Measurements from ENCODE around the gene HMGCLL1. TPM values are rescaled to one million over a fixed set of nuclear protein-coding genes. Genes with fewer than 3 reads are reported as not detected.

The HMGCLL1 gene
- total RNA-seq, 4 donors from 2014 or later = 0.83 to 4.3 (median 1.6) TPM

- intact Hi-C loops (cut with DNase I) = no loop called here
- DNase-seq (ENCODE audit: extremely low spot score) = no peak
- no peak for TF ChIP-seq POLR2A (IDR thresholded peaks at IDR 0.05; ENCODE audit: low read depth)
- TF ChIP-seq POLR2AphosphoS5 (IDR thresholded peaks at IDR 0.05) = no peak
- no peak for TF ChIP-seq CTCF (IDR thresholded peaks at IDR 0.05)
- no peak for TF ChIP-seq EP300 (IDR thresholded peaks at IDR 0.05)
- Histone ChIP-seq H3K9me3 (no peaks in the 10 kb centered on the region), H3K27ac (replicated peaks in 1 of 4) (no peak overlapping the region), H3K4me1 (no peaks in the 10 kb centered on the region), H3K4me3 (no peak overlapping the region), H3K27me3 (no peaks in the 10 kb centered on the region), H3K36me3 (no peaks in the 10 kb centered on the region)
- 86% methylated on average over 1 of the region's 1 CpG for WGBS
Observed at GRCh38 chr6:55516736-55517135, 62.3 kb downstream of the HMGCLL1 start.

- WGBS = 86% methylated on average over 1 of the region's 1 CpG
- TF ChIP-seq CTCF (IDR thresholded peaks at IDR 0.05) = no peak
- TF ChIP-seq POLR2AphosphoS5 (IDR thresholded peaks at IDR 0.05) = no peak
- TF ChIP-seq POLR2A (IDR thresholded peaks at IDR 0.05; ENCODE audit: low read depth) = no peak
- no peak for TF ChIP-seq EP300 (IDR thresholded peaks at IDR 0.05)
Observed at GRCh38 chr6:55512904-55513303, 66.1 kb downstream of the HMGCLL1 start.

GRCh38 chr6:55511122-55511800 lies 67.7 kb downstream of the HMGCLL1 start:
- Histone ChIP-seq H3K27ac (replicated peaks in 1 of 4) (no peak overlapping the region), H3K9me3 (no peaks in the 10 kb centered on the region), H3K4me1 (no peaks in the 10 kb centered on the region), H3K27me3 (no peaks in the 10 kb centered on the region), H3K36me3 (no peaks in the 10 kb centered on the region), H3K4me3 (no peak overlapping the region)
- no peak for TF ChIP-seq POLR2AphosphoS5 (IDR thresholded peaks at IDR 0.05)
- TF ChIP-seq EP300 (IDR thresholded peaks at IDR 0.05) = no peak
- no peak for TF ChIP-seq POLR2A (IDR thresholded peaks at IDR 0.05; ENCODE audit: low read depth)
- TF ChIP-seq CTCF (IDR thresholded peaks at IDR 0.05) = no peak
- 87% methylated on average over 5 of the region's 5 CpGs for WGBS
- intact Hi-C loops (cut with DNase I) = no loop called here
- no peak for DNase-seq (ENCODE audit: extremely low spot score)

More at GRCh38 chr6:55512904-55513303, 66.1 kb downstream of the HMGCLL1 start:
- Histone ChIP-seq H3K27ac (replicated peaks in 1 of 4) (no peak overlapping the region), H3K36me3 (no peaks in the 10 kb centered on the region), H3K4me3 (no peak overlapping the region), H3K9me3 (no peaks in the 10 kb centered on the region), H3K27me3 (no peaks in the 10 kb centered on the region), H3K4me1 (no peaks in the 10 kb centered on the region)
- DNase-seq (ENCODE audit: extremely low spot score) = no peak
- intact Hi-C loops (cut with DNase I) = no loop called here

- Histone ChIP-seq H3K4me1 (peaks cover 0 to 12% (median 6%) of the 10 kb centered on the region in 4 donors), H3K27ac (replicated peaks in 1 of 4) (no peak overlapping the region), H3K9me3 (no peaks in the 10 kb centered on the region), H3K36me3 (no peaks in the 10 kb centered on the region), H3K27me3 (no peaks in the 10 kb centered on the region), H3K4me3 (no peak overlapping the region)
- intact Hi-C loops (cut with DNase I) = no loop called here
- DNase-seq (ENCODE audit: extremely low spot score) = no peak
- TF ChIP-seq EP300 (IDR thresholded peaks at IDR 0.05) = no peak
- TF ChIP-seq POLR2A (IDR thresholded peaks at IDR 0.05; ENCODE audit: low read depth) = no peak
- no peak for TF ChIP-seq CTCF (IDR thresholded peaks at IDR 0.05)
- TF ChIP-seq POLR2AphosphoS5 (IDR thresholded peaks at IDR 0.05) = no peak
Observed at GRCh38 chr6:55499591-55499990, 79.4 kb downstream of the HMGCLL1 start.

GRCh38 chr6:55497694-55498093 lies 81.3 kb downstream of the HMGCLL1 start:
- no peak overlapping the region for H3K4me3 ChIP-seq
- peaks cover 0 to 12% (median 6%) of the 10 kb centered on the region in 4 donors for H3K4me1 ChIP-seq
- no peaks in the 10 kb centered on the region for H3K27me3 ChIP-seq
- H3K9me3 ChIP-seq = no peaks in the 10 kb centered on the region
- H3K27ac ChIP-seq (replicated peaks in 1 of 4) = no peak overlapping the region
- no peak for DNase-seq (ENCODE audit: extremely low spot score)
- intact Hi-C loops (cut with DNase I) = no loop called here
- WGBS = 67% methylated on average over 3 of the region's 3 CpGs
- H3K36me3 ChIP-seq = no peaks in the 10 kb centered on the region
- TF ChIP-seq POLR2AphosphoS5 (IDR thresholded peaks at IDR 0.05) = no peak
- no peak for TF ChIP-seq CTCF (IDR thresholded peaks at IDR 0.05)
- TF ChIP-seq EP300 (IDR thresholded peaks at IDR 0.05) = no peak
- TF ChIP-seq POLR2A (IDR thresholded peaks at IDR 0.05; ENCODE audit: low read depth) = no peak

All from esophagus muscularis mucosa (tissue), 4 donors.